PFSK-1 (cell line): ENCODE data around the gene SUSD3.

ENCODE experiments used
- FOXP2 ChIP-seq: optimal IDR thresholded peaks from 2 replicates; pipeline ENCODE3; 2011; ENCODE audit warnings: borderline replicate concordance, control low read depth, inconsistent platforms; ENCODE audit not compliant: insufficient read depth; ENCODE audit errors: extremely low read length, extremely low read depth
- POLR2AphosphoS5 ChIP-seq: IDR thresholded peaks from 2 replicates; pipeline ENCODE4 v1.6.1; 2012; ENCODE audit warnings: low read depth, mild to moderate bottlenecking, control low read depth, low read length, moderate library complexity
- SIN3A ChIP-seq: IDR thresholded peaks from 2 replicates; pipeline ENCODE4 v1.6.1; 2012; ENCODE audit warnings: mild to moderate bottlenecking, low read length, moderate library complexity, borderline replicate concordance; ENCODE audit not compliant: insufficient read depth
- TAF1 ChIP-seq: IDR thresholded peaks from 2 replicates; pipeline ENCODE4 v1.6.1; 2012; ENCODE audit warnings: low read length, control low read depth, borderline replicate concordance; ENCODE audit not compliant: insufficient read depth
- TF ChIP-seq, protein P1 (sequence below), 2 experiments: IDR thresholded peaks; 2 replicates each; pipeline versions ENCODE4 v1.6.1 to v1.8.0; 2011 to 2012; ENCODE audit warnings: low read depth in 2 of 2, low read length in 2 of 2, control low read depth in 1 of 2, inconsistent platforms in 1 of 2, mild to moderate bottlenecking in 1 of 2, moderate library complexity in 1 of 2; ENCODE audit not compliant: insufficient read depth in 1 of 2

DNA sequence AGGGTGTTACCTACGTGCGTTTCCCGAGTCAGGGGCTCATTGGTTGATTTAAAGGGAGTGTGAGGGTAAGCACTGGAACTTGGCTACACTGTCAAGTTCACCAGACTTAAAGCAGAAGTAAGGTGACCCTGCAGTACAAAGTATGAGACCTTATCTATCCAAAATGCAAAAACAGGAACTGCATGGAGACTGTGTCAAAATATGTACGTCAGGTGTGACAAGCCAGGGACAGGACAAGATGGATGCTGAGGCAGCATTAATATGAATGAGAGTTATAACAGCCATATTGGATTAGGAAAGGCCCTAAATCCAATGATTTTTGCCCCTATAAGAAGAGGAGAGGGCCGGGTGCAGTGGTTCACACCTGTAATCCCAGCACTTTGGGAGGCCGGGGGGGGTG is 15.4 kb upstream of the SUSD3 start:
- TF ChIP-seq POLR2AphosphoS5 (no peak), SIN3A (no peak), FOXP2 (no peak), TAF1 (no peak)
- TF ChIP-seq, protein P1, sequence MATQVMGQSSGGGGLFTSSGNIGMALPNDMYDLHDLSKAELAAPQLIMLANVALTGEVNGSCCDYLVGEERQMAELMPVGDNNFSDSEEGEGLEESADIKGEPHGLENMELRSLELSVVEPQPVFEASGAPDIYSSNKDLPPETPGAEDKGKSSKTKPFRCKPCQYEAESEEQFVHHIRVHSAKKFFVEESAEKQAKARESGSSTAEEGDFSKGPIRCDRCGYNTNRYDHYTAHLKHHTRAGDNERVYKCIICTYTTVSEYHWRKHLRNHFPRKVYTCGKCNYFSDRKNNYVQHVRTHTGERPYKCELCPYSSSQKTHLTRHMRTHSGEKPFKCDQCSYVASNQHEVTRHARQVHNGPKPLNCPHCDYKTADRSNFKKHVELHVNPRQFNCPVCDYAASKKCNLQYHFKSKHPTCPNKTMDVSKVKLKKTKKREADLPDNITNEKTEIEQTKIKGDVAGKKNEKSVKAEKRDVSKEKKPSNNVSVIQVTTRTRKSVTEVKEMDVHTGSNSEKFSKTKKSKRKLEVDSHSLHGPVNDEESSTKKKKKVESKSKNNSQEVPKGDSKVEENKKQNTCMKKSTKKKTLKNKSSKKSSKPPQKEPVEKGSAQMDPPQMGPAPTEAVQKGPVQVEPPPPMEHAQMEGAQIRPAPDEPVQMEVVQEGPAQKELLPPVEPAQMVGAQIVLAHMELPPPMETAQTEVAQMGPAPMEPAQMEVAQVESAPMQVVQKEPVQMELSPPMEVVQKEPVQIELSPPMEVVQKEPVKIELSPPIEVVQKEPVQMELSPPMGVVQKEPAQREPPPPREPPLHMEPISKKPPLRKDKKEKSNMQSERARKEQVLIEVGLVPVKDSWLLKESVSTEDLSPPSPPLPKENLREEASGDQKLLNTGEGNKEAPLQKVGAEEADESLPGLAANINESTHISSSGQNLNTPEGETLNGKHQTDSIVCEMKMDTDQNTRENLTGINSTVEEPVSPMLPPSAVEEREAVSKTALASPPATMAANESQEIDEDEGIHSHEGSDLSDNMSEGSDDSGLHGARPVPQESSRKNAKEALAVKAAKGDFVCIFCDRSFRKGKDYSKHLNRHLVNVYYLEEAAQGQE (IDR thresholded peaks at IDR 0.05; ENCODE audit: insufficient read depth in 1 of 2, low read depth in 2 of 2, low read length in 2 of 2), result no peak
